ENCODE measurements around the gene L1CAM.

Gene L1CAM

DNA sequence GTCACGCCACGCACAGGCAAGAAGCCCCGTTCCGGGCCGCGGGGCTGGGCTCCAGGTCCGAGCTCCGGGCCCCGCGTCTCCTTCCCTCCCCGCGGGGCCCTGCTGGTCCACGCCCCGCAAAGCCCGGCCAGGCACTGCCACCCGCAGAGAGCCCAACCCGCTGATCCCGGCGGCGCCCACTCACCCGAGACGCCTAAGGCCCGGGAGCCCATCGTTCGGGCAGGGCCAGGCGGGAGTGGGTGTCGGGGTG lies 56.5 kb downstream of the L1CAM start:
- Histone ChIP-seq H3K9me3 (replicated peaks in 1 of 11) (peaks cover 5 to 75% (median 40%) of the 10 kb centered on the region in 11 experiments; a peak in 18 of 22 replicates), H3K4me2 (peak overlapping the region; percentile 61 to 77 (median 68); a peak in 21 of 22 replicates)

DNA sequence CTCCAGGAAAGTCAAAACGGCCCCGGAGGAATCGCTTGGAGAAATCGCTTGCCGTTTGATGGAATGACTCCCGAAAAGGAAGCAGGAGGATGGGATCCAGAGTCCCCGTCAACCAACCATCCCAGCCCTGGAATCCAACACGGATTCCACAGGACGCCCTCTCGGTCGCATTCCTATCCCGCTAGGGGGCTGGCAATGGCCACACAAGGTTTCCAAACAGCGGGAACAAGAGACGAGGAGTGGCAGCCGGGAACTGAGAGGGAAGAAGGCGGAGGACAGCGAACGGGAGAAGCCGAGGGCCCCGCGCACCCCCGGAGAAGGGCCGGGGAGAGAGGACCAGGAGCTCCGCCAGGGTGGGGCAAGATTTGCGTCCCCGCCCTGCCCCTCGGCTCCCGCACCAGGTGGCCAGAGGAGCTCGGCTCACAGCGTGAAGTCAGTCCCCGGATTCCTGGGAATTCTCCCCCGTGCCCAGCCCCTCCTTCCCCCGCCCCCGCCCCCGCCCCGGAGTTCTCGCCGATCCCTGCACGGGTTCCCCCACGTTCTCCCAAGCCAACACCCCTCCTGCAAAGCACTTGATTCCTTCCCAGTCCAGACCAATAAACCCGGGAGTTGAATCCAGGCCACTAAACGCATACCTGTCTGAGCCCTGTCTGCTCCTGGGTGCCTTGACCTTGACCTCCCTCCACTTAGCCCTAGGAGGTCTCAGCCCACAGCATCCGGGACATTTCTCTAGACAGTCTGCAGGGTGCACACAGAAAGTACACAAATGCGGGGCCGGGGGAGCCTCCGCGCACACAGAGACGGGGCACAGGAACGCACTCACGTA lies 57.0 kb downstream of the L1CAM start:
- no peak overlapping the region for H3K9ac ChIP-seq

More for the DNA sequence above, 56.5 kb downstream of the L1CAM start:
- Histone ChIP-seq H3K27me3 (peaks cover 84 to 99% (median 95%) of the 10 kb centered on the region in 11 experiments), H4K20me1 (peaks cover 0 to 14% (median 5%) of the 10 kb centered on the region in 11 experiments; a peak in 6 of 22 replicates), H3K36me3 (no peaks in the 10 kb centered on the region), H3K4me1 (peaks cover 0 to 7% (median 5%) of the 10 kb centered on the region in 10 experiments; a peak in 8 of 20 replicates), H3K9ac (no peak overlapping the region), H3K27ac (no peak overlapping the region), H3K4me3 (peak overlapping the region; percentile 40 to 69 (median 56); a peak in 15 of 20 replicates)
- no peak for TF ChIP-seq Cebpa-rat (IDR thresholded peaks at IDR 0.05)

DNA sequence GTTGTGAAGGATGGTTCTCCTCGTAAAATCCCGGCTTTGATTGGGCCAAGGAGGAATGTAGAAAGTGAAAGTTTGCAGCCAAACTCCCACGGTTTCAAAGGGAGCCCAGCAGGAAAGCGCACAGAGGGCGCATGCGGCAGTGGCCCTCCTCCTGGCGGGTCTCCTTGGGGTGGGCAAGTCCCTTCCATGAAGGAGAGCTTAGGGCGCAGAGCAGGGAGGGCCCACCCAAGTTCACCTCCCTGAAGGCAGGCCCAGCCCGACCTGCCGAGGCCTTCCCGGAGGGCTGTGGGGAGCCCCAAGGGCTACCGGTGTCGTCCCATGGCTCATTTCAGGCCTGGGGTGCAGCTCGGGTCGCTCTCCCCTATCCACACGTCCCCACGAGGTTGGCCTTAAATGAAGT lies 57.7 kb downstream of the L1CAM start:
- no peak for TF ChIP-seq Cebpa-rat (IDR thresholded peaks at IDR 0.05)
- no peaks in the 10 kb centered on the region for H3K36me3 ChIP-seq
- peaks cover 86 to 100% (median 97%) of the 10 kb centered on the region in 11 experiments for H3K27me3 ChIP-seq
- H3K9ac ChIP-seq = no peak overlapping the region
- H3K4me1 ChIP-seq = peaks cover 0 to 7% (median 5%) of the 10 kb centered on the region in 10 experiments; a peak in 8 of 20 replicates
- peaks cover 0 to 18% (median 5%) of the 10 kb centered on the region in 11 experiments; a peak in 6 of 22 replicates for H4K20me1 ChIP-seq
- H3K9me3 ChIP-seq (replicated peaks in 1 of 11) = peaks cover 5 to 64% (median 40%) of the 10 kb centered on the region in 11 experiments; a peak in 18 of 22 replicates
- H3K27ac ChIP-seq = no peak overlapping the region
- H3K4me3 ChIP-seq = no peak overlapping the region
- no peak overlapping the region for H3K4me2 ChIP-seq

More for the DNA sequence above, 57.0 kb downstream of the L1CAM start:
- Histone ChIP-seq H3K27ac (no peak overlapping the region), H3K4me2 (peak overlapping the region in 8 of 11 experiments; percentile 61 to 77 (median 70); a peak in 10 of 22 replicates), H3K9me3 (replicated peaks in 1 of 11) (peaks cover 5 to 69% (median 40%) of the 10 kb centered on the region in 11 experiments; a peak in 18 of 22 replicates), H3K27me3 (peaks cover 80 to 99% (median 96%) of the 10 kb centered on the region in 11 experiments), H4K20me1 (peaks cover 0 to 18% (median 5%) of the 10 kb centered on the region in 11 experiments; a peak in 6 of 22 replicates), H3K4me1 (peaks cover 0 to 7% (median 5%) of the 10 kb centered on the region in 10 experiments; a peak in 8 of 20 replicates), H3K4me3 (peak overlapping the region in 5 of 10 experiments; percentile 48 to 59 (median 58); a peak in 7 of 20 replicates), H3K36me3 (no peaks in the 10 kb centered on the region)
- TF ChIP-seq Cebpa-rat (IDR thresholded peaks at IDR 0.05) = no peak

DNA sequence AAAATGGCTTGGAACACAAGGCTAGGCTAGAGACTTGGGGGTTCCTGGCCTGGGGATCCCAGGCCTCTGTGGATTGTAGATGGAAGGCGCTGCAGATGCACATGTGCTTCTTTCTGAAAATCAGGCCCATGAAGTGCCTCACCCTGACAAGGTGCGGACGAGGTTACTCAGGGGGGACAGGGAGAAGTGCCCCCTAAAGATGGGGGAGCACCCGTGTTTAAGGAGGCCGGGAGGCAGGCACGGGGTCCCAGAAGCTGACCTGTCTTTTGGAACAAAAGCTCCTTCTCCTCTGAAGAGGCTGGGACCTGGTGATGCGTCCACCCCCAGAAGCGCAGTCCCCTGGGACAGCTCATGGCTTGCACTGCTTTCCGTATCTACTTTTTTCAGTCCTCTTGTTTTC lies 58.1 kb downstream of the L1CAM start:
- no peak for TF ChIP-seq Cebpa-rat (IDR thresholded peaks at IDR 0.05)
- peaks cover 86 to 99% (median 94%) of the 10 kb centered on the region in 11 experiments for H3K27me3 ChIP-seq
- H3K9me3 ChIP-seq (replicated peaks in 1 of 11) = peaks cover 5 to 60% (median 40%) of the 10 kb centered on the region in 11 experiments; a peak in 18 of 22 replicates
- H3K4me3 ChIP-seq = no peak overlapping the region
- H4K20me1 ChIP-seq = peaks cover 0 to 18% (median 5%) of the 10 kb centered on the region in 11 experiments; a peak in 6 of 22 replicates
- peaks cover 0 to 7% (median 5%) of the 10 kb centered on the region in 10 experiments; a peak in 8 of 20 replicates for H3K4me1 ChIP-seq
- H3K9ac ChIP-seq = no peak overlapping the region
- no peak overlapping the region for H3K27ac ChIP-seq
- no peaks in the 10 kb centered on the region for H3K36me3 ChIP-seq
- H3K4me2 ChIP-seq = no peak overlapping the region

DNA sequence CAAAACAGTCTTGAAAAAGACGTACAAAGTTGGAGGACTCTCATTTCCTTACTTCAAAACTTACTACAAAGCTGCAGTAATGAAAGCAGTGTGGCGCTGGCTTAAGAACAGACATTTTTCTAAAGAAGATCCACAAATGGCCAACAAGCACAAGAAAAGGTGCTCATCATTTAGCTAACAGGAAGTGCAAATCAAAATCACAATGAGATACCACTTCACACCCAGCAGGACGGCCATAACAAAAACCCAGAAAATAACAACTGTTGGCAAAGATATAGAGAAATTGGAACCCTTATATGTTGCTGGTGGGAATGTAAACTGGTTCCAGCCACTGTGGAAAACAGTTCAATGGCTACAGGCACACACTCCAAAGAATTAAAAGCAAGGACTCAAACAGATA lies 59.0 kb downstream of the L1CAM start:
- peaks cover 0 to 18% (median 5%) of the 10 kb centered on the region in 11 experiments; a peak in 6 of 22 replicates for H4K20me1 ChIP-seq
- peaks cover 0 to 51% (median 31%) of the 10 kb centered on the region in 11 experiments; a peak in 18 of 22 replicates for H3K9me3 ChIP-seq (replicated peaks in 1 of 11)
- no peak overlapping the region for H3K27ac ChIP-seq
- H3K4me1 ChIP-seq = peaks cover 0 to 10% (median 7%) of the 10 kb centered on the region in 10 experiments; a peak in 15 of 20 replicates
- TF ChIP-seq Cebpa-rat (IDR thresholded peaks at IDR 0.05) = no peak
- H3K27me3 ChIP-seq = peaks cover 84 to 99% (median 93%) of the 10 kb centered on the region in 11 experiments
- no peak overlapping the region for H3K4me3 ChIP-seq
- H3K4me2 ChIP-seq = no peak overlapping the region
- H3K9ac ChIP-seq = no peak overlapping the region
- no peaks in the 10 kb centered on the region for H3K36me3 ChIP-seq

DNA sequence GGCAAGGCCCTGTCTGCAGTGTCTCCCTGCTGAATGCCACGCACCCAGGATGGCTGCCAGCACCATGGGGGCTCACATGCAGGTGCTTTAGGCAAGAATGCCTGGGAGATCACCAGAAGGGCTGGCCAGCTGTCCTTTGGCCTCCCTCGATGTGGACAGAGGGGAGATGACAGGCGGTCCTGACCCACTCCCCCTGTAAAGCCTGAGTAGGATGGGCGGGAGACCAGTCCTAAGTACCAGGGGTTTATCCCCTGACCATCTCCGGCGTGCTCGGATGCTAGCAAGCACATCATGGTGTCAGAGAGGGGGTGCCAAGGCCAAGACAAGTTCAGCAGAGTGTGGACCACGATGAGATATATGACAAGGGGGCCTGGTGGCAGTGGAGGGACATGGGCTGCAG lies 60.9 kb downstream of the L1CAM start:
- H3K4me1 ChIP-seq = peaks cover 0 to 25% (median 17%) of the 10 kb centered on the region in 10 experiments; a peak in 15 of 20 replicates
- H4K20me1 ChIP-seq = peaks cover 0 to 26% (median 5%) of the 10 kb centered on the region in 11 experiments; a peak in 6 of 22 replicates
- no peak overlapping the region for H3K9ac ChIP-seq
- TF ChIP-seq Cebpa-rat (IDR thresholded peaks at IDR 0.05) = no peak
- H3K4me3 ChIP-seq = no peak overlapping the region
- H3K36me3 ChIP-seq = no peaks in the 10 kb centered on the region
- H3K4me2 ChIP-seq = no peak overlapping the region
- H3K27me3 ChIP-seq = peaks cover 72 to 98% (median 93%) of the 10 kb centered on the region in 11 experiments
- no peak overlapping the region for H3K27ac ChIP-seq
- H3K9me3 ChIP-seq (replicated peaks in 1 of 11) = peaks cover 0 to 39% (median 18%) of the 10 kb centered on the region in 11 experiments; a peak in 16 of 22 replicates

DNA sequence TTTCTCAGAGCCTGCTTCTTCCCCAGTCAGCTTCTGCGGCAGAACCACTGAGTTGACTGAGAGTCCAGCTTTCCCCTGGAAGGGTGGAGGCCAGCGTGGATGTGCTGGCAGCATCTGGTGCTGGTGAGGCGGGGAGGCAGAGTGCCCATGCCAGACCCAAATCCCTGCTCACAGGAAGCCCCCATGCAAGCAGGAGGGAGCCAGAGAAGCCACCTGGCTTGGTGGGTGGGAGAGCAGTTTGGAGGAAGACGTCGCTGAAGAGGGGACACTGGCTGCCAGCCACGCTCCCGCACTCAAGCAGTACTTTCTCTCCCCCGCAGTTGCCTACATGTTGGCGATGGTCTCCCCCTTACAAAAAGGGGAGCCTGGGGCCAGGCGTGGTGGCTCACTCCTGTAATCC lies 61.6 kb downstream of the L1CAM start:
- H3K36me3 ChIP-seq = no peaks in the 10 kb centered on the region
- no peak overlapping the region for H3K9ac ChIP-seq
- no peak overlapping the region for H3K27ac ChIP-seq
- H3K9me3 ChIP-seq (replicated peaks in 1 of 11) = peaks cover 0 to 33% (median 11%) of the 10 kb centered on the region in 11 experiments; a peak in 16 of 22 replicates
- H3K4me1 ChIP-seq = peaks cover 2 to 24% (median 17%) of the 10 kb centered on the region in 10 experiments; a peak in 16 of 20 replicates
- peaks cover 68 to 97% (median 91%) of the 10 kb centered on the region in 11 experiments for H3K27me3 ChIP-seq
- H4K20me1 ChIP-seq = peaks cover 0 to 26% (median 0%) of the 10 kb centered on the region in 11 experiments; a peak in 3 of 22 replicates
- H3K4me3 ChIP-seq = no peak overlapping the region
- no peak for TF ChIP-seq Cebpa-rat (IDR thresholded peaks at IDR 0.05)
- H3K4me2 ChIP-seq = no peak overlapping the region

DNA sequence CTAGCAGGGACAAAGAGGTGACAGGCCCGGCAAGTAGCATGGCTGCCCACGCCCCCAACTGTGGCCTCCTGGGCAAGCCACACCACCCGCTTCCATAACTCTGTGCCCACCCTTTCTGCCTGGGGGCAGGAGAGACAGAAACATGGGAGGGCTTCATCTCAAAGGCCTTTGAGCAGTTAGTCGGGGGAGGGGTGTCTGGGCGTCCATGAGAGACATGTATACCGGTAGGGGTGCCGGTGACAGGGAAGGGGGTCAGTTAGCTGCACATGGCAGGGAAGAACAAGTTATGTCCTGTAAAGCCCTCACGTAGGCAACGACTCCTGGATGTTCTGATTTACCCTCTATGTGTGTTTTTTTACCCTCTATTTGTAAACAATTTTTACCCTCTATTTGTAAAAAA lies 64.9 kb downstream of the L1CAM start:
- TF ChIP-seq Cebpa-rat (IDR thresholded peaks at IDR 0.05) = no peak
- Histone ChIP-seq H3K4me2 (peak overlapping the region in 5 of 11 experiments; percentile 24 to 45 (median 38); a peak in 2 of 22 replicates), H3K4me1 (peaks cover 20 to 55% (median 46%) of the 10 kb centered on the region in 10 experiments; a peak in 19 of 20 replicates), H3K27me3 (peaks cover 48 to 95% (median 83%) of the 10 kb centered on the region in 11 experiments), H3K27ac (no peak overlapping the region), H3K36me3 (no peaks in the 10 kb centered on the region), H3K9ac (no peak overlapping the region), H4K20me1 (peaks cover 0 to 21% (median 0%) of the 10 kb centered on the region in 11 experiments; a peak in 3 of 22 replicates), H3K9me3 (replicated peaks in 1 of 11) (peaks cover 0 to 21% (median 4%) of the 10 kb centered on the region in 11 experiments; a peak in 5 of 22 replicates), H3K4me3 (no peak overlapping the region)

Measured in BLaER1 treated with 17β-estradiol and CSF1 and Interleukin-3, amounts not matched to agents 10 nM and 100 nM (cell line).